ENCODE data around the gene LHFPL2. TPM values are rescaled to one million over a fixed set of nuclear protein-coding genes. Genes with fewer than 3 reads are reported as not detected.

Gene LHFPL2
- total RNA-seq, 1 experiment from 2014 or later, result 8.4 TPM

GRCh38 chr5:78644741-78645300 lies 3.8 kb downstream of the LHFPL2 start:
- no peak for DNase-seq (ENCODE audit: extremely low read depth, low read depth)

GRCh38 chr5:78644129-78644528 lies 4.4 kb downstream of the LHFPL2 start:
- no peak for DNase-seq (ENCODE audit: extremely low read depth, low read depth)

GRCh38 chr5:78642701-78643100 lies 5.9 kb downstream of the LHFPL2 start:
- DNase-seq (ENCODE audit: extremely low read depth, low read depth), result no peak

GRCh38 chr5:78640662-78641474 lies 7.7 kb downstream of the LHFPL2 start:
- no peak for DNase-seq (ENCODE audit: extremely low read depth, low read depth)

GRCh38 chr5:78639791-78640190 lies 8.8 kb downstream of the LHFPL2 start:
- DNase-seq (ENCODE audit: extremely low read depth, low read depth), result no peak

- DNase-seq (ENCODE audit: extremely low read depth, low read depth), result no peak
Measured at GRCh38 chr5:78638973-78639669, 9.5 kb downstream of the LHFPL2 start.

- no peak for DNase-seq (ENCODE audit: extremely low read depth, low read depth)
Measured at GRCh38 chr5:78638423-78638822, 10.1 kb downstream of the LHFPL2 start.

- no peak for DNase-seq (ENCODE audit: extremely low read depth, low read depth)
Measured at GRCh38 chr5:78637468-78637867, 11.1 kb downstream of the LHFPL2 start.

- DNase-seq (ENCODE audit: extremely low read depth, low read depth), result no peak
Measured at GRCh38 chr5:78636682-78637081, 11.9 kb downstream of the LHFPL2 start.

GRCh38 chr5:78634634-78635033 lies 13.9 kb downstream of the LHFPL2 start:
- no peak for DNase-seq (ENCODE audit: extremely low read depth, low read depth)

- no peak for DNase-seq (ENCODE audit: extremely low read depth, low read depth)
Measured at GRCh38 chr5:78634229-78634628, 14.3 kb downstream of the LHFPL2 start.

GRCh38 chr5:78633700-78634099 lies 14.9 kb downstream of the LHFPL2 start:
- DNase-seq (ENCODE audit: extremely low read depth, low read depth), result no peak

GRCh38 chr5:78632467-78632866 lies 16.1 kb downstream of the LHFPL2 start:
- no peak for DNase-seq (ENCODE audit: extremely low read depth, low read depth)

GRCh38 chr5:78631931-78632330 lies 16.6 kb downstream of the LHFPL2 start:
- no peak for DNase-seq (ENCODE audit: extremely low read depth, low read depth)

GRCh38 chr5:78630047-78630446 lies 18.5 kb downstream of the LHFPL2 start:
- no peak for DNase-seq (ENCODE audit: extremely low read depth, low read depth)

- no peak for DNase-seq (ENCODE audit: extremely low read depth, low read depth)
Measured at GRCh38 chr5:78629624-78630023, 18.9 kb downstream of the LHFPL2 start.

GRCh38 chr5:78628270-78628992 lies 20.1 kb downstream of the LHFPL2 start:
- no peak for DNase-seq (ENCODE audit: extremely low read depth, low read depth)

- DNase-seq (ENCODE audit: extremely low read depth, low read depth), result no peak
Measured at GRCh38 chr5:78627766-78628165, 20.8 kb downstream of the LHFPL2 start.

- no peak for DNase-seq (ENCODE audit: extremely low read depth, low read depth)
Measured at GRCh38 chr5:78627175-78627574, 21.4 kb downstream of the LHFPL2 start.

GRCh38 chr5:78626009-78626571 lies 22.5 kb downstream of the LHFPL2 start:
- DNase-seq (ENCODE audit: extremely low read depth, low read depth), result no peak

- DNase-seq (ENCODE audit: extremely low read depth, low read depth), result no peak
Measured at GRCh38 chr5:78624992-78625391, 23.6 kb downstream of the LHFPL2 start.

Measured in NCI-H460 (cell line).